Endothelial cell of umbilical vein (primary cell): ENCODE measurements around the gene ADCYAP1. TPM values are rescaled to one million over a fixed set of nuclear protein-coding genes. Genes with fewer than 3 reads are reported as not detected.

Experiments
- BruUV-seq: library from RNA; stranded (reverse); fragments of 400-500 nt; replicated peaks from 2 replicates; lab custom pipeline; 2021; lab: Mats Ljungman, UMichigan
- CTCF ChIA-PET: fragments of 300-600, 350-600 bp; sonication (Branson Sonifier 250); formaldehyde crosslinking; loops from one replicate; lab custom pipeline; 2021; ENCODE audit warnings: antibody characterized with exemption, inconsistent platforms; lab: Charles Lee
- POLR2A ChIA-PET: fragments of 300-600, 350-600 bp; sonication (Branson Sonifier 250); formaldehyde crosslinking; loops from one replicate; lab custom pipeline; 2021; ENCODE audit warnings: antibody characterized with exemption, inconsistent platforms; lab: Charles Lee
- DNase-seq: peaks from one replicate; pipeline ENCODE4 v3.0.0-alpha.2; 2011; ENCODE audit warnings: low read depth, low spot score
- FAIRE-seq: peaks from 2 replicates; lab custom pipeline; 2011; peaks lifted over from hg19 to GRCh38; lab: Jason Lieb, UNC
- H2AFZ ChIP-seq: 2 replicates; pipeline ENCODE4 v1.6.0; 2012; ENCODE audit warnings: low read depth, low read length, control low read depth, inconsistent platforms
- H3K27ac ChIP-seq: 2 replicates; pipeline ENCODE4 v1.5.1; 2011; ENCODE audit warnings: low read depth, mild to moderate bottlenecking, control low read depth, low read length, moderate library complexity; ENCODE audit not compliant: insufficient read depth
- H3K27me3 ChIP-seq, 2 experiments: 2 replicates each; pipeline versions ENCODE4 v1.6.0 to v1.6.1; 2011; ENCODE audit warnings: low read length in 2 of 2, mixed read lengths in 1 of 2; ENCODE audit not compliant: control insufficient read depth in 2 of 2, insufficient read depth in 2 of 2
- H3K36me3 ChIP-seq, 2 experiments: 2 replicates in 1 of 2; 3 replicates in 1 of 2; pipeline ENCODE4 v1.5.1; 2011; ENCODE audit warnings: low read length in 2 of 2, mild to moderate bottlenecking in 1 of 2, moderate library complexity in 1 of 2; ENCODE audit not compliant: control insufficient read depth in 2 of 2, insufficient read depth in 2 of 2; ENCODE audit errors: extremely low read depth in 1 of 2
- H3K4me1 ChIP-seq: 3 replicates; pipeline ENCODE4 v1.5.1; 2011; ENCODE audit warnings: mild to moderate bottlenecking, low read length; ENCODE audit not compliant: control insufficient read depth, insufficient read depth; ENCODE audit errors: extremely low read depth
- H3K4me2 ChIP-seq: 2 replicates; pipeline ENCODE4 v1.6.1; 2011; ENCODE audit warnings: low read length, control low read depth, mixed read lengths; ENCODE audit not compliant: insufficient read depth
- H3K4me3 ChIP-seq, 3 experiments: fragments of 200-600 bp in 1 of 3; sonication (generic), shearing (Covaris generic) in 1 of 3; replicated peaks in 1 of 3; 2 replicates each; pipeline ENCODE4 v1.5.1; 2011 to 2016; ENCODE audit warnings: control low read depth in 3 of 3, low read length in 3 of 3, mild to moderate bottlenecking in 2 of 3, inconsistent platforms in 1 of 3, low read depth in 1 of 3, moderate library complexity in 1 of 3; ENCODE audit not compliant: insufficient read depth in 1 of 3
- H3K79me2 ChIP-seq: 2 replicates; pipeline ENCODE4 v1.6.0; 2012; ENCODE audit warnings: low read length, inconsistent platforms; ENCODE audit not compliant: control insufficient read depth, insufficient read depth
- H3K9ac ChIP-seq: replicated peaks from 2 replicates; pipeline ENCODE3; 2011; ENCODE audit warnings: low read length, control low read depth; ENCODE audit not compliant: insufficient read depth; ENCODE audit errors: extremely low read depth
- H3K9me1 ChIP-seq: replicated peaks from 3 replicates; pipeline ENCODE4 v1.6.0; 2011; ENCODE audit warnings: mild to moderate bottlenecking, low read length; ENCODE audit not compliant: control insufficient read depth, insufficient read depth; ENCODE audit errors: extremely low read depth
- H3K9me3 ChIP-seq: replicated peaks from 2 replicates; pipeline ENCODE4 v1.5.1; 2012; ENCODE audit warnings: low read length, inconsistent platforms; ENCODE audit not compliant: control insufficient read depth, insufficient read depth
- H4K20me1 ChIP-seq: replicated peaks from 2 replicates; pipeline ENCODE3; 2011; ENCODE audit warnings: mild to moderate bottlenecking, low read length; ENCODE audit not compliant: control insufficient read depth, insufficient read depth; ENCODE audit errors: extremely low read depth
- EZH2 ChIP-seq: IDR thresholded peaks from 2 replicates; pipeline ENCODE4 v1.6.1; 2012; ENCODE audit warnings: borderline replicate concordance, low read depth, mild to moderate bottlenecking, moderate library complexity, low read length, inconsistent platforms; ENCODE audit not compliant: severe bottlenecking
- FOS ChIP-seq: IDR thresholded peaks from 2 replicates; pipeline ENCODE4 v1.6.1; 2011; ENCODE audit warnings: mild to moderate bottlenecking, low read length, moderate library complexity, borderline replicate concordance; ENCODE audit not compliant: insufficient read depth
- GATA2 ChIP-seq: IDR thresholded peaks from 2 replicates; pipeline ENCODE4 v1.7.0; 2011; ENCODE audit warnings: low read depth, mild to moderate bottlenecking, moderate library complexity, mixed read lengths, low read length; ENCODE audit not compliant: insufficient read length, insufficient read depth
- JUN ChIP-seq: IDR thresholded peaks from 2 replicates; pipeline ENCODE4 v1.6.1; 2011; ENCODE audit warnings: borderline replicate concordance, low read depth; ENCODE audit not compliant: insufficient read length, insufficient read depth
- MYC ChIP-seq: IDR thresholded peaks from one replicate; pipeline ENCODE4 v1.6.1; 2011; ENCODE audit warnings: mild to moderate bottlenecking, low read depth, low read length
- POLR2A ChIP-seq: IDR thresholded peaks from 2 replicates; pipeline ENCODE4 v1.6.1; 2012; ENCODE audit warnings: low read depth, mild to moderate bottlenecking, control low read depth, low read length
- POLR2AphosphoS5 ChIP-seq: IDR thresholded peaks from 2 replicates; pipeline ENCODE4 v1.6.1; 2012; ENCODE audit warnings: low read depth, mild to moderate bottlenecking, control low read depth, low read length, moderate library complexity; ENCODE audit not compliant: insufficient read depth
- dilution Hi-C: fragments of 300-500 bp; cut with MboI; formaldehyde crosslinking; loops from one replicate; pipeline ENCODE4 v1.15.0; 2019; ENCODE audit warnings: low sequenced_read_pairs; ENCODE audit not compliant: extremely low pct_ligation_motif_present
- intact Hi-C: fragments of 100-400 bp; cut with micrococcal nuclease; formaldehyde crosslinking; loops from one replicate; pipeline ENCODE4 v1.10.0; 2022
- polyA plus RNA-seq, 4 experiments: library from polyadenylated mRNA; depleted of rRNA in 3 of 4; stranded (reverse) in 3 of 4; unstranded in 1 of 4; fragments of >200 nt; gene quantifications; 2 replicates each; pipeline versions ENCODE4 v1.2.1 to v1.2.3, GENCODE V29; 2011 to 2012; ENCODE audit warnings: missing spikeins in 1 of 4
- total RNA-seq: library from RNA; stranded (reverse); gene quantifications from 2 replicates; pipeline ENCODE4 v1.2.3, GENCODE V29; 2021
- TF ChIP-seq, protein P1 (sequence below), 2 donors: IDR thresholded peaks; 1 replicate in 1 of 2; 2 replicates in 1 of 2; pipeline ENCODE4 v1.5.1; 2011; ENCODE audit warnings: low read length in 2 of 2, mild to moderate bottlenecking in 2 of 2, moderate library complexity in 2 of 2, control low read depth in 1 of 2, inconsistent platforms in 1 of 2, low read depth in 1 of 2; ENCODE audit not compliant: insufficient read depth in 1 of 2; ENCODE audit errors: extremely low read depth in 1 of 2
- TF ChIP-seq, protein P2 (sequence below): IDR thresholded peaks from 2 replicates; pipeline ENCODE4 v1.6.1; 2011; ENCODE audit not compliant: insufficient read depth, insufficient read length

ADCYAP1 gene
- total and polyA plus RNA-seq, 2 donors (not counting 3 experiments of a cell fraction or from before 2014, with no cell fraction given), result not detected

DNA sequence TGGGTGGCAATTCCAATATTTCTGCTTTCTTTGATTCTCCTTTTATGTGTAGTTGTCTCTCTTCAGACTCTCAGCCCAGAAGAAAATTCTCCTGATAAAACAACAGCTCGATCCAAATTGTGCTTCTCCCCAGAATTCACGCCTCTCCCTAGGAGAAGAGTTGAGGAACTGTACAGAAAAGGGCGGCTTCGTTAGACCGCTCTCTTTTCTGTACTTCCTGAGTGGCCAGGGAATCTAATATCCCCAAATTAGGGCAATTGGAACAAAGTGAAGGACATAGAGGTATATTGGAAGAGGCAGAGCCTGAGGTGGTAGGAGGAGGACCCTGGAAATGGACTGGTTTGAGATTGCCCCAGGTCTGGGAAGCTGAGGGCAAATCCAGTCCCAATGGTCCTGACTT lies 5.6 kb downstream of the ADCYAP1 start:
- no peak overlapping the region for H2AFZ ChIP-seq
- H3K79me2 ChIP-seq, result no peaks in the 10 kb centered on the region
- BruUV-seq, result no TSS peak
- no peak overlapping the region for H3K4me3 ChIP-seq
- H3K27ac ChIP-seq, result no peak overlapping the region
- H3K4me2 ChIP-seq, result no peak overlapping the region
- peaks cover 7% of the 10 kb centered on the region for H3K4me1 ChIP-seq
- ChIA-PET POLR2A (no interaction called here), CTCF (no interaction called here)
- intact Hi-C loops (no loop called here), dilution Hi-C loops (no loop called here)
- peaks cover 52 to 81% of the 10 kb centered on the region in 2 experiments for H3K27me3 ChIP-seq
- no peak overlapping the region for H3K9ac ChIP-seq
- H3K9me1 ChIP-seq, result no peaks in the 10 kb centered on the region
- H3K36me3 ChIP-seq, result no peaks in the 10 kb centered on the region
- H4K20me1 ChIP-seq, result no peaks in the 10 kb centered on the region
- TF ChIP-seq POLR2AphosphoS5 (no peak), POLR2A (no peak)
- TF ChIP-seq, protein P1, sequence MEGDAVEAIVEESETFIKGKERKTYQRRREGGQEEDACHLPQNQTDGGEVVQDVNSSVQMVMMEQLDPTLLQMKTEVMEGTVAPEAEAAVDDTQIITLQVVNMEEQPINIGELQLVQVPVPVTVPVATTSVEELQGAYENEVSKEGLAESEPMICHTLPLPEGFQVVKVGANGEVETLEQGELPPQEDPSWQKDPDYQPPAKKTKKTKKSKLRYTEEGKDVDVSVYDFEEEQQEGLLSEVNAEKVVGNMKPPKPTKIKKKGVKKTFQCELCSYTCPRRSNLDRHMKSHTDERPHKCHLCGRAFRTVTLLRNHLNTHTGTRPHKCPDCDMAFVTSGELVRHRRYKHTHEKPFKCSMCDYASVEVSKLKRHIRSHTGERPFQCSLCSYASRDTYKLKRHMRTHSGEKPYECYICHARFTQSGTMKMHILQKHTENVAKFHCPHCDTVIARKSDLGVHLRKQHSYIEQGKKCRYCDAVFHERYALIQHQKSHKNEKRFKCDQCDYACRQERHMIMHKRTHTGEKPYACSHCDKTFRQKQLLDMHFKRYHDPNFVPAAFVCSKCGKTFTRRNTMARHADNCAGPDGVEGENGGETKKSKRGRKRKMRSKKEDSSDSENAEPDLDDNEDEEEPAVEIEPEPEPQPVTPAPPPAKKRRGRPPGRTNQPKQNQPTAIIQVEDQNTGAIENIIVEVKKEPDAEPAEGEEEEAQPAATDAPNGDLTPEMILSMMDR (IDR thresholded peaks at IDR 0.05; ENCODE audit: extremely low read depth in 1 of 2, insufficient read depth in 1 of 2, low read depth in 1 of 2, low read length in 2 of 2), result no peak
- no peak for FAIRE-seq
- H3K9me3 ChIP-seq, result no peaks in the 10 kb centered on the region
- no peak for DNase-seq

DNA sequence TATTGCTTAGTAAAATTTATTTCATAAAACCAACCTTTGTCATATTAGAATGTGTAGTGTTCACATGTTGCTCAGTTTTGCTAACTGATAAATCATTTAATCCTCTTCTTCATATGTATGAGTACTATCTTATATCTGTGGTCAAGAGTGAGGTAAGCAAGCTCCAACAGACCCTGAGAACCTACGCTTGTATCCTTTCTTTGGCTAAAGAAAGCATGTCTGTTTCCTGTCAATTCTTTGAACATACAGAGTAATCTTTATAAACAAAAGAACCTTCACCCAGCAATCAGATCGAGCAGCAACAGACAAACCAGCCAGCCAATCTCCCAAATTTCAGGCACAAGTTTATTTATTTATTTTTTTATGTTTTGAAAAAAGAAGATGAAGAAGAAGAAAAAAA lies 6.4 kb downstream of the ADCYAP1 start:
- Histone ChIP-seq H3K36me3 (no peaks in the 10 kb centered on the region), H3K27me3 (peaks cover 45 to 73% of the 10 kb centered on the region in 2 experiments), H3K4me1 (peaks cover 7% of the 10 kb centered on the region), H2AFZ (no peak overlapping the region), H3K4me3 (no peak overlapping the region), H3K9me1 (no peaks in the 10 kb centered on the region), H3K9ac (no peak overlapping the region), H3K27ac (no peak overlapping the region), H3K9me3 (no peaks in the 10 kb centered on the region), H3K79me2 (no peaks in the 10 kb centered on the region), H4K20me1 (no peaks in the 10 kb centered on the region), H3K4me2 (no peak overlapping the region)
- no TSS peak for BruUV-seq
- DNase-seq (no peak), FAIRE-seq (no peak)
- POLR2A ChIA-PET, result no interaction called here
- TF ChIP-seq POLR2A, result no peak
- TF ChIP-seq POLR2AphosphoS5, result no peak
- TF ChIP-seq, protein P2, sequence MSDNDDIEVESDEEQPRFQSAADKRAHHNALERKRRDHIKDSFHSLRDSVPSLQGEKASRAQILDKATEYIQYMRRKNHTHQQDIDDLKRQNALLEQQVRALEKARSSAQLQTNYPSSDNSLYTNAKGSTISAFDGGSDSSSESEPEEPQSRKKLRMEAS, result no peak
- TF ChIP-seq FOS, result no peak
- TF ChIP-seq GATA2, result no peak
- TF ChIP-seq EZH2, result no peak
- no peak for TF ChIP-seq JUN
- no peak for TF ChIP-seq MYC
- TF ChIP-seq, protein P1 (IDR thresholded peaks at IDR 0.05; ENCODE audit: extremely low read depth in 1 of 2, insufficient read depth in 1 of 2, low read depth in 1 of 2, low read length in 2 of 2), result no peak
- intact Hi-C loops (no loop called here), dilution Hi-C loops (no loop called here)
- CTCF ChIA-PET, result no interaction called here
